ENCODE results near the gene SLC27A2. TPM values are rescaled to one million over a fixed set of nuclear protein-coding genes. Genes with fewer than 3 reads are reported as not detected.

Gene SLC27A2
- total and polyA plus RNA-seq, 2 donors from 2014 or later = 26.5 to 31.2 TPM

GRCh38 chr15:50275908-50276307 is 93.9 kb downstream of the SLC27A2 start:
- FAIRE-seq (no peak), DNase-seq (no peak)
- H3K4me3 ChIP-seq (ENCODE audit: low read length in 3 of 3) = no peak overlapping the region
- TF ChIP-seq, protein P1, sequence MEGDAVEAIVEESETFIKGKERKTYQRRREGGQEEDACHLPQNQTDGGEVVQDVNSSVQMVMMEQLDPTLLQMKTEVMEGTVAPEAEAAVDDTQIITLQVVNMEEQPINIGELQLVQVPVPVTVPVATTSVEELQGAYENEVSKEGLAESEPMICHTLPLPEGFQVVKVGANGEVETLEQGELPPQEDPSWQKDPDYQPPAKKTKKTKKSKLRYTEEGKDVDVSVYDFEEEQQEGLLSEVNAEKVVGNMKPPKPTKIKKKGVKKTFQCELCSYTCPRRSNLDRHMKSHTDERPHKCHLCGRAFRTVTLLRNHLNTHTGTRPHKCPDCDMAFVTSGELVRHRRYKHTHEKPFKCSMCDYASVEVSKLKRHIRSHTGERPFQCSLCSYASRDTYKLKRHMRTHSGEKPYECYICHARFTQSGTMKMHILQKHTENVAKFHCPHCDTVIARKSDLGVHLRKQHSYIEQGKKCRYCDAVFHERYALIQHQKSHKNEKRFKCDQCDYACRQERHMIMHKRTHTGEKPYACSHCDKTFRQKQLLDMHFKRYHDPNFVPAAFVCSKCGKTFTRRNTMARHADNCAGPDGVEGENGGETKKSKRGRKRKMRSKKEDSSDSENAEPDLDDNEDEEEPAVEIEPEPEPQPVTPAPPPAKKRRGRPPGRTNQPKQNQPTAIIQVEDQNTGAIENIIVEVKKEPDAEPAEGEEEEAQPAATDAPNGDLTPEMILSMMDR (IDR thresholded peaks at IDR 0.05; ENCODE audit: borderline replicate concordance, extremely low read depth, insufficient read depth) = no peak
- intact Hi-C loops (cut with DNase I) = no loop called here
- H3K4me1 ChIP-seq (ENCODE audit: control insufficient read depth in 2 of 3, insufficient read depth in 2 of 3, low read depth in 1 of 3, low read length in 3 of 3) = no peaks in the 10 kb centered on the region
- H3K9ac ChIP-seq (ENCODE audit: low read length in 3 of 3) = no peak overlapping the region
- no peaks in the 10 kb centered on the region for H3K36me3 ChIP-seq (ENCODE audit: control insufficient read depth in 2 of 3, insufficient read depth in 3 of 3, low read length in 3 of 3)
- no peaks in the 10 kb centered on the region for H3K9me3 ChIP-seq (ENCODE audit: control insufficient read depth in 2 of 3, insufficient read depth in 1 of 3, low read length in 3 of 3)
- no peak overlapping the region for H3K27ac ChIP-seq (ENCODE audit: low read depth in 2 of 2, low read length in 2 of 2)
- H3K27me3 ChIP-seq (ENCODE audit: control insufficient read depth, insufficient read depth, low read length) = no peaks in the 10 kb centered on the region

GRCh38 chr15:50277370-50277769 is 95.4 kb downstream of the SLC27A2 start:
- TF ChIP-seq, protein P1 (IDR thresholded peaks at IDR 0.05; ENCODE audit: borderline replicate concordance, extremely low read depth, insufficient read depth) = no peak
- H3K9ac ChIP-seq (ENCODE audit: low read length in 3 of 3) = no peak overlapping the region
- FAIRE-seq = no peak
- H3K4me1 ChIP-seq (ENCODE audit: control insufficient read depth in 2 of 3, insufficient read depth in 2 of 3, low read depth in 1 of 3, low read length in 3 of 3) = no peaks in the 10 kb centered on the region
- no peak overlapping the region for H3K4me3 ChIP-seq (ENCODE audit: low read length in 3 of 3)
- no peaks in the 10 kb centered on the region for H3K36me3 ChIP-seq (ENCODE audit: control insufficient read depth in 2 of 3, insufficient read depth in 3 of 3, low read length in 3 of 3)
- intact Hi-C loops (cut with DNase I) = no loop called here
- no peaks in the 10 kb centered on the region for H3K27me3 ChIP-seq (ENCODE audit: control insufficient read depth, insufficient read depth, low read length)
- no peak overlapping the region for H3K27ac ChIP-seq (ENCODE audit: low read depth in 2 of 2, low read length in 2 of 2)
- no peak for DNase-seq
- no peaks in the 10 kb centered on the region for H3K9me3 ChIP-seq (ENCODE audit: control insufficient read depth in 2 of 3, insufficient read depth in 1 of 3, low read length in 3 of 3)

GRCh38 chr15:50278496-50278895 is 96.5 kb downstream of the SLC27A2 start:
- intact Hi-C loops (cut with DNase I) = no loop called here
- Histone ChIP-seq H3K27me3 (ENCODE audit: control insufficient read depth, insufficient read depth, low read length) (no peaks in the 10 kb centered on the region), H3K27ac (ENCODE audit: low read depth in 2 of 2, low read length in 2 of 2) (no peak overlapping the region), H3K4me3 (ENCODE audit: low read length in 3 of 3) (no peak overlapping the region), H3K36me3 (ENCODE audit: control insufficient read depth in 2 of 3, insufficient read depth in 3 of 3, low read length in 3 of 3) (no peaks in the 10 kb centered on the region), H3K9ac (ENCODE audit: low read length in 3 of 3) (no peak overlapping the region), H3K4me1 (ENCODE audit: control insufficient read depth in 2 of 3, insufficient read depth in 2 of 3, low read depth in 1 of 3, low read length in 3 of 3) (no peaks in the 10 kb centered on the region), H3K9me3 (ENCODE audit: control insufficient read depth in 2 of 3, insufficient read depth in 1 of 3, low read length in 3 of 3) (no peaks in the 10 kb centered on the region)
- no peak for FAIRE-seq
- TF ChIP-seq, protein P1 (IDR thresholded peaks at IDR 0.05; ENCODE audit: borderline replicate concordance, extremely low read depth, insufficient read depth) = no peak
- DNase-seq = no peak

- H3K27ac ChIP-seq (ENCODE audit: low read depth in 2 of 2, low read length in 2 of 2) = no peak overlapping the region
Observed at GRCh38 chr15:50280271-50280670, 98.3 kb downstream of the SLC27A2 start.

More at GRCh38 chr15:50280271-50280670, 98.3 kb downstream of the SLC27A2 start:
- intact Hi-C loops (cut with DNase I) = no loop called here
- H3K27me3 ChIP-seq (ENCODE audit: control insufficient read depth, insufficient read depth, low read length) = no peaks in the 10 kb centered on the region
- no peak overlapping the region for H3K9ac ChIP-seq (ENCODE audit: low read length in 3 of 3)
- DNase-seq (no peak), FAIRE-seq (no peak)
- H3K36me3 ChIP-seq (ENCODE audit: control insufficient read depth in 2 of 3, insufficient read depth in 3 of 3, low read length in 3 of 3) = peaks cover 0 to 3% (median 0%) of the 10 kb centered on the region in 3 donors
- TF ChIP-seq, protein P1 (IDR thresholded peaks at IDR 0.05; ENCODE audit: borderline replicate concordance, extremely low read depth, insufficient read depth) = no peak
- H3K9me3 ChIP-seq (ENCODE audit: control insufficient read depth in 2 of 3, insufficient read depth in 1 of 3, low read length in 3 of 3) = no peaks in the 10 kb centered on the region
- H3K4me3 ChIP-seq (ENCODE audit: low read length in 3 of 3) = no peak overlapping the region
- no peaks in the 10 kb centered on the region for H3K4me1 ChIP-seq (ENCODE audit: control insufficient read depth in 2 of 3, insufficient read depth in 2 of 3, low read depth in 1 of 3, low read length in 3 of 3)
